Uterus (tissue), 2 donors: Measurements from ENCODE around the gene FGF14.

Source experiments
- POLR2A ChIP-seq, 2 donors: fragments of 450-650 bp; IDR thresholded peaks; one replicate each; pipeline ENCODE4 v1.6.1; 2016; ENCODE audit warnings: antibody characterized with exemption in 2 of 2, mild to moderate bottlenecking in 1 of 2, moderate library complexity in 1 of 2
- TF ChIP-seq, protein P1 (sequence below), 4 experiments: fragments of 200-600 bp in 2 of 4; fragments of 450-650 bp in 2 of 4; sonication (generic) in 2 of 4; IDR thresholded peaks; one replicate each; pipeline ENCODE4 v1.5.1; 2016 to 2019; ENCODE audit warnings: antibody characterized with exemption in 4 of 4, mild to moderate bottlenecking in 2 of 4, moderate library complexity in 1 of 4

DNA sequence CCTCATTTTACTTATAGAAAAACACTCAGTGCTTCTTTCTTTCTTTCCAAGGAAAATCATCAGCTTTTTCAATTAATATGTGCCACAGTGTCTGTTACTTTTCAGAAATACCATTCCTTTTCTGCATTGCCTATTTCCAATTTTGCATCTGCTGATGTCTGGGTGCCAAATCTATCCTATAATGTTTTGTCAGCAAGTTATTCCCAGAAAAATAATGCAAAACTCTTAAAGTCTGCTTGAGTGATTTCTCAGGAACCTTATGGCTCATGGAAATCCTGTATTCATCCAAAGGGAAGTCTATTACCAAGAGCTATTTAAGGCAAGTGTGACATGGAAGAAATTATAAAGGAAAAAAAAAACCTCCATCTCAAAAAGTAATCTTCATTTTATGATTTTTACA, 224.4 kb downstream of the FGF14 start:
- TF ChIP-seq, protein P1, sequence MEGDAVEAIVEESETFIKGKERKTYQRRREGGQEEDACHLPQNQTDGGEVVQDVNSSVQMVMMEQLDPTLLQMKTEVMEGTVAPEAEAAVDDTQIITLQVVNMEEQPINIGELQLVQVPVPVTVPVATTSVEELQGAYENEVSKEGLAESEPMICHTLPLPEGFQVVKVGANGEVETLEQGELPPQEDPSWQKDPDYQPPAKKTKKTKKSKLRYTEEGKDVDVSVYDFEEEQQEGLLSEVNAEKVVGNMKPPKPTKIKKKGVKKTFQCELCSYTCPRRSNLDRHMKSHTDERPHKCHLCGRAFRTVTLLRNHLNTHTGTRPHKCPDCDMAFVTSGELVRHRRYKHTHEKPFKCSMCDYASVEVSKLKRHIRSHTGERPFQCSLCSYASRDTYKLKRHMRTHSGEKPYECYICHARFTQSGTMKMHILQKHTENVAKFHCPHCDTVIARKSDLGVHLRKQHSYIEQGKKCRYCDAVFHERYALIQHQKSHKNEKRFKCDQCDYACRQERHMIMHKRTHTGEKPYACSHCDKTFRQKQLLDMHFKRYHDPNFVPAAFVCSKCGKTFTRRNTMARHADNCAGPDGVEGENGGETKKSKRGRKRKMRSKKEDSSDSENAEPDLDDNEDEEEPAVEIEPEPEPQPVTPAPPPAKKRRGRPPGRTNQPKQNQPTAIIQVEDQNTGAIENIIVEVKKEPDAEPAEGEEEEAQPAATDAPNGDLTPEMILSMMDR (IDR thresholded peaks at IDR 0.05): no peak
- no peak for TF ChIP-seq POLR2A (IDR thresholded peaks at IDR 0.05)
